Glutamatergic neuron (in vitro differentiated cells): ENCODE measurements around the gene SWT1. TPM values are rescaled to one million over a fixed set of nuclear protein-coding genes. Genes with fewer than 3 reads are reported as not detected.

Experiments
- DNase-seq: peaks from one replicate; pipeline ENCODE4 v3.0.0; 2022
- H3K27ac Mint-ChIP-seq: one replicate; pipeline ENCODE4 v1.8.0; 2020; ENCODE audit warnings: mild to moderate bottlenecking, mixed read lengths, inconsistent platforms; ENCODE audit not compliant: unreplicated experiment
- H3K27me3 Mint-ChIP-seq: one replicate; pipeline ENCODE4 v1.8.0; 2020; ENCODE audit warnings: mild to moderate bottlenecking, moderate library complexity, mixed read lengths, inconsistent platforms; ENCODE audit not compliant: unreplicated experiment
- H3K36me3 Mint-ChIP-seq: one replicate; pipeline ENCODE4 v1.8.0; 2020; ENCODE audit warnings: mild to moderate bottlenecking, mixed read lengths, inconsistent platforms; ENCODE audit not compliant: unreplicated experiment
- H3K4me1 Mint-ChIP-seq: one replicate; pipeline ENCODE4 v1.8.0; 2020; ENCODE audit warnings: mild to moderate bottlenecking, low read depth, mixed read lengths, inconsistent platforms; ENCODE audit not compliant: unreplicated experiment
- H3K4me3 Mint-ChIP-seq: one replicate; pipeline ENCODE4 v1.8.0; 2020; ENCODE audit warnings: mild to moderate bottlenecking, mixed read lengths, inconsistent platforms; ENCODE audit not compliant: unreplicated experiment
- H3K9me3 Mint-ChIP-seq: one replicate; pipeline ENCODE4 v1.8.0; 2020; ENCODE audit warnings: mild to moderate bottlenecking, moderate library complexity, mixed read lengths, inconsistent platforms; ENCODE audit not compliant: unreplicated experiment
- total RNA-seq: library from RNA; stranded (reverse); fragmentation: NEBNext Ultra II Directional; extraction: Animal tissue kit (Norgen Biotek cat#: 25700); gene quantifications from one replicate; pipeline ENCODE4 v1.2.1, GENCODE V29; 2021; ENCODE audit not compliant: unreplicated experiment
- TF ChIP-seq, protein P1 (sequence below): fragments of 200-600 bp; sonication (generic); IDR thresholded peaks from one replicate; pipeline ENCODE4 v1.5.0; 2021; ENCODE audit not compliant: partially characterized antibody, unreplicated experiment

SWT1 gene
- total RNA-seq, 1 donor from 2014 or later: 15.5 TPM

DNA sequence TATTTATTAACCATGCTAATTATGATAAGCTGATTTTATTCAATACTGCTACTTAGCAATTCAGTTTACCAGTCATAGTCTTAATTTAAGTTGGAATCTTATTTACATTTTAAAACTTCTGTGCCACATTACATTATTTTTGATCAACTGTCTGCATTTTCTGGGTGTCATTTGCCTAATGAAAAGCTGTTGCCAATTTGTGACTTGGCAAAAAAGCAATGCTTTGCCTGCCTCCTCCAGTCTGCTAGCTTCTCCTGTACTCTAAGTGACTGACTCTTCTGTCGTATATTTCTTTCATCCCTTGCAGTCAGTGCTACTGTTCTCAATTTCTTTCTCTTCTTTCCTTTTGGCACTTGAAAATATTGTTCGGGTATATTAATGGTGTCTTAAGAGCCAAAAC, 165.7 kb downstream of the SWT1 start:
- no peak for DNase-seq
- peaks cover 6% of the 10 kb centered on the region for H3K9me3 Mint-ChIP-seq
- no peak overlapping the region for H3K4me3 Mint-ChIP-seq
- H3K4me1 Mint-ChIP-seq: peaks cover 4% of the 10 kb centered on the region
- peaks cover 4% of the 10 kb centered on the region for H3K27me3 Mint-ChIP-seq
- TF ChIP-seq, protein P1, sequence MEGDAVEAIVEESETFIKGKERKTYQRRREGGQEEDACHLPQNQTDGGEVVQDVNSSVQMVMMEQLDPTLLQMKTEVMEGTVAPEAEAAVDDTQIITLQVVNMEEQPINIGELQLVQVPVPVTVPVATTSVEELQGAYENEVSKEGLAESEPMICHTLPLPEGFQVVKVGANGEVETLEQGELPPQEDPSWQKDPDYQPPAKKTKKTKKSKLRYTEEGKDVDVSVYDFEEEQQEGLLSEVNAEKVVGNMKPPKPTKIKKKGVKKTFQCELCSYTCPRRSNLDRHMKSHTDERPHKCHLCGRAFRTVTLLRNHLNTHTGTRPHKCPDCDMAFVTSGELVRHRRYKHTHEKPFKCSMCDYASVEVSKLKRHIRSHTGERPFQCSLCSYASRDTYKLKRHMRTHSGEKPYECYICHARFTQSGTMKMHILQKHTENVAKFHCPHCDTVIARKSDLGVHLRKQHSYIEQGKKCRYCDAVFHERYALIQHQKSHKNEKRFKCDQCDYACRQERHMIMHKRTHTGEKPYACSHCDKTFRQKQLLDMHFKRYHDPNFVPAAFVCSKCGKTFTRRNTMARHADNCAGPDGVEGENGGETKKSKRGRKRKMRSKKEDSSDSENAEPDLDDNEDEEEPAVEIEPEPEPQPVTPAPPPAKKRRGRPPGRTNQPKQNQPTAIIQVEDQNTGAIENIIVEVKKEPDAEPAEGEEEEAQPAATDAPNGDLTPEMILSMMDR: no peak
- no peaks in the 10 kb centered on the region for H3K36me3 Mint-ChIP-seq
- H3K27ac Mint-ChIP-seq: no peak overlapping the region

DNA sequence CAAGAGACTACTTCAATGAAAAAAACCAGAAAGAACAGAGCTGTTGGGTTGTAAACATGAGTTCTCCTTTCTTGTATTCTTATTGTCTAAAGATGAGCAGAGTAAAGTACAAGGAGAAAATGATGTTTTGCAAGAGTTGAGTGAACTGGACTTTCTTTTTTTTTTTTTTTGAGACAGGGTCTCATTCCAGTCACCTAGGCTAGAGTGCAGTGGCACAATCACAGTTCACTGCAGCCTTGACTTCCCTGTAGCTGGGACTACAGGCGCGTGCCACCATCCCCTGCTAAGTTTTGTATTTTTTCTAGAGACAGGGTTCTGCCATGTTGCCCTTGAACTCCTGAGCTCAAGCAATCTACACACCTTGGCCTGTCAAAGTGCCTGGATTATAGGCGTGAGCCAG, 167.2 kb downstream of the SWT1 start:
- Mint-ChIP-seq H3K9me3 (no peaks in the 10 kb centered on the region), H3K4me1 (no peaks in the 10 kb centered on the region), H3K27me3 (no peaks in the 10 kb centered on the region), H3K36me3 (no peaks in the 10 kb centered on the region), H3K4me3 (no peak overlapping the region), H3K27ac (no peak overlapping the region)
- no peak for DNase-seq
- TF ChIP-seq, protein P1: no peak

DNA sequence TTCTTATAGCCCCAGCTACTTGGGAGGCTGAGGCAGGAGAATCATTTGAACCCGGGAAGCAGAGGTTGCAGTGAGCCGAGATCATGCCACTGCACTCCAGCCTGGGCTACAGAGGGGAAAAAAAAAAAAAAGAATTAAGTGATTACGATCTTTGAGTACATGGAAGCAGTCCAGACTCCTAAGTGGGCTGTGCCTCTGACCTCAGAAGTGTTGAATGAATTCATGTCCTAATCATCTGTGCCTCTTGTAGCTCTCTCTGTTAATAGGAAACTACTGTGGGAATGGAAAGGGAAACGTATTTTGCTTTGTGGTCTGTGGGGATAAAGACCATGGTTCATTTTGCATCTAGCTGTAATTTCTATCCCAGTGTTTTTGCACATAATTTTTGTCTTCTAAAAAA, 168.4 kb downstream of the SWT1 start:
- no peak overlapping the region for H3K4me3 Mint-ChIP-seq
- TF ChIP-seq, protein P1: no peak
- no peaks in the 10 kb centered on the region for H3K36me3 Mint-ChIP-seq
- no peak for DNase-seq
- no peaks in the 10 kb centered on the region for H3K4me1 Mint-ChIP-seq
- no peaks in the 10 kb centered on the region for H3K27me3 Mint-ChIP-seq
- H3K27ac Mint-ChIP-seq: no peak overlapping the region
- H3K9me3 Mint-ChIP-seq: no peaks in the 10 kb centered on the region

DNA sequence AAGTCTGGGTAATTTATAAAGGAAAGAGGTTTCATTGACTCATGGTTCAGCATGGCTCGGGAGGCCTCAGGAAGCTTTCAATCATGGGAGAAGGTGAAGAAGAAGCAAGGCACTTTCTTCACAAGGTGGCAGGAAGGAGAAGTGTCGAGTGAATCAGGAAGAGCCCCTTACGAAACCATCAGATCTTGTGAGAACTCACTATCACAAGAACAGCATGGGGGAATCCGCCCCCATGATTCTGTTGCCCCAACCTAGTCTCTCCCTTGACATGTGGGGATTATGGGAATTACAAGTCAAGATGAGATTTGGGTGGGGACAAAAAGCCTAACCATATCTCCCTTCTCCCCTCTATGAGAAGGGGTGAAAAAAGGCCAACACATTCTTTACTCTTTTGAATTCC, 171.3 kb downstream of the SWT1 start:
- H3K9me3 Mint-ChIP-seq: no peaks in the 10 kb centered on the region
- H3K36me3 Mint-ChIP-seq: no peaks in the 10 kb centered on the region
- H3K27ac Mint-ChIP-seq: no peak overlapping the region
- H3K4me3 Mint-ChIP-seq: no peak overlapping the region
- TF ChIP-seq, protein P1: no peak
- no peaks in the 10 kb centered on the region for H3K27me3 Mint-ChIP-seq
- DNase-seq: no peak
- H3K4me1 Mint-ChIP-seq: no peaks in the 10 kb centered on the region

DNA sequence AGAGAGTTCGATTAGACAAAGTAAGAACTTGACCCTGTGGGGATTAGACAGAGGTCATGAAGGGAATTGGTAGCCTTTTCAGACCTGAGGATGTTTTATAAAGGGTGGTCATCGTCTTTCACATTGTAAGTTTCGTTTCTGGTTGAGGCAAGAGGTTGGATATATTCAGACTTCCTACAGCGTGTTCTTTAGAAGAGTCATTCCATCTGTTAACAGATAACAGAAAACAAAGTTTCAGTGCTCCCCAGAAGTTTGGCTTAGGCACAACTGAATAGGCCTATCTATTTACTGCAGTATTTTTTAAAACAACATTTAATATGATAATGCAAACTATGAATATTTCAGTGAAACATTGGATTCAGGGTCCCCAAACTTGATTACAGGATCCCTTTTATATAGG, 177.2 kb downstream of the SWT1 start:
- TF ChIP-seq, protein P1: no peak
- Mint-ChIP-seq H3K27ac (no peak overlapping the region), H3K9me3 (no peaks in the 10 kb centered on the region), H3K4me1 (no peaks in the 10 kb centered on the region), H3K27me3 (no peaks in the 10 kb centered on the region), H3K36me3 (no peaks in the 10 kb centered on the region), H3K4me3 (no peak overlapping the region)
- DNase-seq: no peak
